ENCODE data around the gene EVI5. TPM values are rescaled to one million over a fixed set of nuclear protein-coding genes. Genes with fewer than 3 reads are reported as not detected.
"Not testable (repeated sequence)": the region's sequence is repeated elsewhere in the genome, so short reads cannot be mapped to it uniquely, and the experiment has no call there.

Gene EVI5
- total RNA-seq, 1 donor from 2014 or later: 9.6 TPM

DNA sequence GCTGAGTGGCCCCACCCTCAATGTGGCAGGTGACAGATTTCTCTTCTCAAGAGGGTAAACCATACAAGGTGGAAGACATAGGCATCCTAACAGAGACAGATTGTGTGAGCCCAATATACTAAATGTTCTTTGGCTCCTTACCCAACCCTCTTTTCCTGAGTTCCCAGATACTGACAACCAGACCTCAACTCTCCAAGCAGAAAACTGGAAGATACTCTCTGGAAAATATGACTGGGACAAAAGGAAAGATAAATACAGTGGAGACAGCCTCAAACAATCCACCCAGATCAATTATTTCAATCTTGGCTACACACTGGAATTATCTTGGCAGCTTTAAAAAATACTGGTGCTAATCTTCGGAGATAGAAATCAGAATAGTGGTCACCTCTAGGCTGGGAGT is 6.5 kb downstream of the EVI5 start:
- TF ChIP-seq, protein P1, sequence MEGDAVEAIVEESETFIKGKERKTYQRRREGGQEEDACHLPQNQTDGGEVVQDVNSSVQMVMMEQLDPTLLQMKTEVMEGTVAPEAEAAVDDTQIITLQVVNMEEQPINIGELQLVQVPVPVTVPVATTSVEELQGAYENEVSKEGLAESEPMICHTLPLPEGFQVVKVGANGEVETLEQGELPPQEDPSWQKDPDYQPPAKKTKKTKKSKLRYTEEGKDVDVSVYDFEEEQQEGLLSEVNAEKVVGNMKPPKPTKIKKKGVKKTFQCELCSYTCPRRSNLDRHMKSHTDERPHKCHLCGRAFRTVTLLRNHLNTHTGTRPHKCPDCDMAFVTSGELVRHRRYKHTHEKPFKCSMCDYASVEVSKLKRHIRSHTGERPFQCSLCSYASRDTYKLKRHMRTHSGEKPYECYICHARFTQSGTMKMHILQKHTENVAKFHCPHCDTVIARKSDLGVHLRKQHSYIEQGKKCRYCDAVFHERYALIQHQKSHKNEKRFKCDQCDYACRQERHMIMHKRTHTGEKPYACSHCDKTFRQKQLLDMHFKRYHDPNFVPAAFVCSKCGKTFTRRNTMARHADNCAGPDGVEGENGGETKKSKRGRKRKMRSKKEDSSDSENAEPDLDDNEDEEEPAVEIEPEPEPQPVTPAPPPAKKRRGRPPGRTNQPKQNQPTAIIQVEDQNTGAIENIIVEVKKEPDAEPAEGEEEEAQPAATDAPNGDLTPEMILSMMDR (conservative IDR thresholded peaks at IDR 0.05; ENCODE audit: low read depth, low read length): no peak
- DNase-seq (ENCODE audit: low read depth): no peak
- no peak overlapping the region for H3K4me3 ChIP-seq (ENCODE audit: low read depth, low read length)

DNA sequence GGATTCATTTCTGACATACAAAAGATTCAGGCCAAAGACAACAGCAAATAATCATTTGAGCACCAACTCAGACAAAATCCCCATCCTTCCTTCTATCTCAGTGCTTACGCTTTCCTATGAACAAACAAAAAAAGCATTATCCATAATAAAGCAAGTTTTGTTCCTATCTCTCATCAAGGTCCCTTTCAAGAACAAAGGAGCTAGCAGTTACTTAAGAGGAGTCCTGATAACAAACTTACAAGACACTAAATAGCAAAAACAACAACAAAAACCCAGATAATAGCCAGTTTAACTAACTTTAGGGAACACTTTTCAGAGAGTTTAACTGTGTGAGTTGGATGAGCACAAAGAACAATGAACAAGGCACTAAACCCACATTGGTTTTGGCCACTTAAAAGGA is 10.5 kb downstream of the EVI5 start:
- TF ChIP-seq, protein P1 (conservative IDR thresholded peaks at IDR 0.05; ENCODE audit: low read depth, low read length): no peak
- no peak overlapping the region for H3K4me3 ChIP-seq (ENCODE audit: low read depth, low read length)
- no peak for DNase-seq (ENCODE audit: low read depth)

DNA sequence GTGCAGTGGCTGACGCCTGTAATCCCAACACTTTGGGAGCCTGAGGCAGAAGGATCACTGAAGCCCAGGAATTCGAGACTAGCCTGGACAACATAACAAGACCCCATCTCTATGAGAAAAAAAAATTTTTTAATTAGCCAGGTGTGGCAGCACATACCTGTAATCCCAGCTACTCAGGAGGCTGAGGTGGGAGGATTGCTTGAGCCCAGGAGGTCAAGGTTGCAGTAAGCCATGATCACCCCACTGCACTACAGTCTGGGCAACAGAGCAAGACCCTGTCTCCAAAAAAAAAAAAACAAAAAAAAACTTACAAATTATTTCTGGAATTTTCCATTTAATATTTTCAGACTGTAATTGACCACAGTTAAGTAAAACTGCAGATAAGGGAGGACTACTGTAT is 11.2 kb downstream of the EVI5 start:
- not testable (repeated sequence) for DNase-seq (ENCODE audit: low read depth)

DNA sequence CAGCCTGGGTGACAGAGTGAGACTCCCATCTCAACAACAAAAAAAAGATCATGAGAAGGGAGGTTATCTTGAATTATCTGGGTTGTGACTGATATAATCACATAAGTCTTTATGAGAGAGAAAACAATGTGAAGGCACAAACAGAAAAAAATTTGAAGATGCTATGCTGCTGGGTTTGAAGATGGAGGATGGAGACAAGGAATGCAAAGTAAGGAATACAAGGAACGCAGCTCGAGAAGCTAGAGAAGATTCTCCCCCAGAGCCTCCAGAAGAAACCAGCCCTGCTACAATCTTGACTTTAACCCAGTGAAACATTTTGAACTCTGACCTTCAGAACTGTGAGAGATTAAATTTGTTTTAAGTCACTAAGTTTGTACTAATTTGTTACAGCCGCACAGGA is 15.1 kb downstream of the EVI5 start:
- H3K4me3 ChIP-seq (ENCODE audit: low read depth, low read length): no peak overlapping the region
- TF ChIP-seq, protein P1 (conservative IDR thresholded peaks at IDR 0.05; ENCODE audit: low read depth, low read length): no peak
- no peak for DNase-seq (ENCODE audit: low read depth)

More for the DNA sequence above, 11.2 kb downstream of the EVI5 start:
- not testable (repeated sequence) for H3K4me3 ChIP-seq (ENCODE audit: low read depth, low read length)

DNA sequence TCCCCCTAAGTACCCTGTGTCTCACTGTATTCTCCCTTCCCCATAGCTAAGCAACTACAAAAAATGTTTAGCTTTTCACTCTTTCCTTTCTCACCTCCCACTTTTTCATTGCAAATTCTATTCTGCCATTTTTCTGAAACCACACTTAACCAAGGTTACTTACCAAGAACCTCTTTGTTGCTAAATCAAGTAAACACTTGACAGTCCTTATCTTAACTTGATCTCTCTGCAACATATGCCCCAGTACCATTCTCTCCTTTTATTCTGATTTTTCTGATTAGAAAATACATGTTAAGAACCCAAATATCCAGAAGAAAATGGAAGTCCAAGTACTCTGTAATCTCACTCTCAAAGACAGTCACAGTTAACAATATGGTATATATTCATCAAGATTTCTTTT is 16.0 kb downstream of the EVI5 start:
- TF ChIP-seq, protein P1 (conservative IDR thresholded peaks at IDR 0.05; ENCODE audit: low read depth, low read length): no peak
- H3K4me3 ChIP-seq (ENCODE audit: low read depth, low read length): no peak overlapping the region
- no peak for DNase-seq (ENCODE audit: low read depth)

DNA sequence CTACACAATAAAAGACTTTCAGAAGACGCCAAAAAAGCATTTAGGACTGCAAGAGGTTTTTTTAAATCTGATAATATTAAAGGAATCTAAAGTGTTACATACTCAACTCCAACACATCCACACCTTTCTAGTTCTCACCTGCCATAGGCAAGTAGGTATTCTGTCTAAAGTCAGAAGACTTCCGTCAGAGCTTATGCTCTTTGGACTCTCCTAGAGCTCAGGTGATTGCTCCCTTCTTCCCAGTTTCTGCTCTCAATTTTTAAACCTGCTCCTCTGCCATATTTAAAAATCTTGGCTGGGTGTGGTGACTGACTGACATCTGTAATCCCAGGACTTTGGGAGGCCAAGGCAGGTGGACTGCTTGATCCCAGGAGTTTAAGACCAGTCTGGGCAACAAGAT is 16.6 kb downstream of the EVI5 start:
- H3K4me3 ChIP-seq (ENCODE audit: low read depth, low read length): no peak overlapping the region
- DNase-seq (ENCODE audit: low read depth): no peak
- TF ChIP-seq, protein P1 (conservative IDR thresholded peaks at IDR 0.05; ENCODE audit: low read depth, low read length): no peak

DNA sequence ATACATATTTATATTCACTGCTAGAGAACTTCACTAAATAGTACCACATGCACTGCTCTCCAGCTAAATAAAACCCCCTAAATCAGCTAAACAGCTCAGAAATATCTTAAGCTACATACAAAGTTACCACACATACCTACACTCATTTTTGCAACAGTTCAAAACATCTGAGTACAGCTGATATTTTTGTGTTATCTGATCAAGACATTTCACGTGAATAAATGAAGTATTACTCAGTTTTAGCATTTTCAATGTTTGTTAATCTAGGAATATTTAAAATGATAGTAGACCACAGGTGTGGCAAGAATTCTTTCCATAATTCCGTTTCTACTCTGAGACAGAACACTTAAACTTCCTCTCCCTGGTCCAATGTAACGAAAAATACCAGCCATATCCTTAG is 20.8 kb downstream of the EVI5 start:
- TF ChIP-seq, protein P1 (conservative IDR thresholded peaks at IDR 0.05; ENCODE audit: low read depth, low read length): no peak
- DNase-seq (ENCODE audit: low read depth): no peak
- H3K4me3 ChIP-seq (ENCODE audit: low read depth, low read length): no peak overlapping the region

DNA sequence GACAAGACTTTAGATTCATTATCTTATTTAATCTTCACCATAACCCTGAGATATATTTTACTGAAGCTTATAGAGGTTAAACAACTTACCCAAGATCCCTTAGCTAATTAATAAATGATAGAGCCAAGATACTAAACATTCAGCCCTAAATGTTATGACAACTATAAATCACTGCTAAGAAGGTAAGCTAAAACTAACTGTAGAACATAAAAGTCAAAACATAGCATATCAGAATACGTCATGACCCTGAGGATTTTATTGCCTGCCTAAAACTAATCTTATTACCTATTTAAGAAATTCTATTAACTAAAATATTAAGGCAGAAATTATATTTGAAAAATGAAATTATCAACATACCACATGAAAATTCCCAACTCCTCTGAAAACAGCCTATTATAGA is 22.6 kb downstream of the EVI5 start:
- TF ChIP-seq, protein P1 (conservative IDR thresholded peaks at IDR 0.05; ENCODE audit: low read depth, low read length): no peak
- no peak for DNase-seq (ENCODE audit: low read depth)
- no peak overlapping the region for H3K4me3 ChIP-seq (ENCODE audit: low read depth, low read length)
